ENCODE results near the gene PSMB11. TPM values are rescaled to one million over a fixed set of nuclear protein-coding genes. Genes with fewer than 3 reads are reported as not detected.

Gene PSMB11
- total and polyA plus RNA-seq, 7 donors, result 0.03 to 0.51 TPM; not detected in 5

DNA sequence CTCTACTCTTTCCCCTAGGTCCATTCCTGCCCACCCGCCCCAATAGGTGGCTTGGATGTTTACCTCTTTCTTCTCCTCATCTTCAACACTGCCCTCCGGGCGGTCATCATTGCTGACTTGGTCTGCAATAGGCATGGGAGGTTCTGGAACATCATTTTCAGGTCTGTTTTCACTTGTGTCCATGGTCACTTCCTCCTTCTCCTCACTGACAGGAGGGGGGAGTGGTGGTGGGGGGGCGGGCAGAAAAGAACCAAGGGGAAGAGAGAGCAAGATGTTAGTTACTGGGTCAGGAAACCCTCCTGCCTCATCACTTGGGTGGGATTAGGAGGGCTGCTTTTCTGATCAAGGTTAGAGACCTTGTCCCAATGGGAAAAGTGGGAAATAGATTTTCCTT lies 27.4 kb downstream of the PSMB11 start:
- H3K27me3 ChIP-seq (ENCODE audit: insufficient read depth in 3 of 3, low read length in 2 of 3), result no peaks in the 10 kb centered on the region
- peak overlapping the region; percentile 1 for H3K27ac ChIP-seq
- TF ChIP-seq, protein P1, sequence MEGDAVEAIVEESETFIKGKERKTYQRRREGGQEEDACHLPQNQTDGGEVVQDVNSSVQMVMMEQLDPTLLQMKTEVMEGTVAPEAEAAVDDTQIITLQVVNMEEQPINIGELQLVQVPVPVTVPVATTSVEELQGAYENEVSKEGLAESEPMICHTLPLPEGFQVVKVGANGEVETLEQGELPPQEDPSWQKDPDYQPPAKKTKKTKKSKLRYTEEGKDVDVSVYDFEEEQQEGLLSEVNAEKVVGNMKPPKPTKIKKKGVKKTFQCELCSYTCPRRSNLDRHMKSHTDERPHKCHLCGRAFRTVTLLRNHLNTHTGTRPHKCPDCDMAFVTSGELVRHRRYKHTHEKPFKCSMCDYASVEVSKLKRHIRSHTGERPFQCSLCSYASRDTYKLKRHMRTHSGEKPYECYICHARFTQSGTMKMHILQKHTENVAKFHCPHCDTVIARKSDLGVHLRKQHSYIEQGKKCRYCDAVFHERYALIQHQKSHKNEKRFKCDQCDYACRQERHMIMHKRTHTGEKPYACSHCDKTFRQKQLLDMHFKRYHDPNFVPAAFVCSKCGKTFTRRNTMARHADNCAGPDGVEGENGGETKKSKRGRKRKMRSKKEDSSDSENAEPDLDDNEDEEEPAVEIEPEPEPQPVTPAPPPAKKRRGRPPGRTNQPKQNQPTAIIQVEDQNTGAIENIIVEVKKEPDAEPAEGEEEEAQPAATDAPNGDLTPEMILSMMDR (IDR thresholded peaks at IDR 0.05), result no peak
- no peaks in the 10 kb centered on the region for H3K9me3 ChIP-seq
- H3K4me3 ChIP-seq, result no peak overlapping the region
- no peak for ATAC-seq
- intact Hi-C loops (cut with DNase I), result no loop called here
- H3K4me1 ChIP-seq, result peaks cover 39% of the 10 kb centered on the region
- 83 to 89% (median 86%) methylated on average over 3 to 4 of the region's 4 CpGs for WGBS, 3 donors
- H3K36me3 ChIP-seq (ENCODE audit: insufficient read depth in 1 of 2, low read depth in 1 of 2), result peaks cover 16 to 77% of the 10 kb centered on the region in 2 donors
- no peak for DNase-seq

DNA sequence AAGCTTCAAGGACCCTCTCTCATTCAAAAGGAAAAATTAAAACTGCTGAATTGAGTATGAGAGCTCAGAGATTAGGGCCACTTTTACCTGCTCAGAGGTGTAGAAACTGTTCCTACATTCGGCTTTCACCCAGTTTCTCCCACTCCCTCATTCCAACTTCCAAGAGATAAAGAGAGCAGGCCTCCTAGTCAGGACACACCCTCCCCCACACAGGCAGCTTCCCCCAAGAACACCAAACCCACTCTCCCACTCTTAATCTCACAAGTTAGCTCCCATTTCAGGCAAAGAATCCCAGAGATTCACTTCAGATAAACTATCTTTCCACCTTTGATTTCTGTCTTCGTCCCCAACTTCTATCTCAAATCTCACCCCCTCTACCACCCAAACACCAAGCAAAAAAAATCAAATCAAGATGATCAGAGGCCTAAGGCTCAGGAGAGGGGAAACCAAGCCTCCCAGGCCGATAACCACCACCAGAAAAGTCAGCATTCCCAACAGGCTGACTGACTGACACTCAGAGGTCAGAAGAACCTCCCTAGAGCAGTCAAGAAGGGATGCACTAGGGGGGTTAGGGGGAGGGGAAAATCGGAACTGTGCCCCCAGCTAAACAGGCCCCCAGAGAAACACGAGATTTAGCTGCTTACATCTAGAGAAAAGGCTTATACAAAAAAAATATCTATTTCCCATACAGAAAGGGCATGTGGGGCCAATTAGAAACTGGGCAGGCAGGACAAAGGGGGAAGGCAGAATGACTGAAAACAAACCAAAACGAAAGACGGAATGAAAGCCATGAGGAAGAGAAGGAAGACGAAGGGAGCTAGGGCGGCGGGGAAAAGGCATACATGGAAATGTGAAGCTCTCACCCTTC lies 28.5 kb downstream of the PSMB11 start:
- intact Hi-C loops (cut with DNase I), result no loop called here
- peak overlapping the region; percentile 83 for H3K27ac ChIP-seq
- no peaks in the 10 kb centered on the region for H3K9me3 ChIP-seq
- peaks cover 39% of the 10 kb centered on the region for H3K4me1 ChIP-seq
- no peak for DNase-seq
- H3K4me3 ChIP-seq, result peak overlapping the region; percentile 91
- ATAC-seq, result no peak
- TF ChIP-seq, protein P1 (IDR thresholded peaks at IDR 0.05), result no peak
- peaks cover 16 to 77% of the 10 kb centered on the region in 2 donors for H3K36me3 ChIP-seq (ENCODE audit: insufficient read depth in 1 of 2, low read depth in 1 of 2)
- 10 to 14% (median 12%) methylated on average over 10 of the region's 10 CpGs for WGBS, 3 donors
- no peaks in the 10 kb centered on the region for H3K27me3 ChIP-seq (ENCODE audit: insufficient read depth in 3 of 3, low read length in 2 of 3)

- ATAC-seq (peak; percentile 88 to 93 (median 91)), DNase-seq (peak; percentile 82 to 92)
- H3K27ac ChIP-seq, result peak overlapping the region; percentile 83
- no peaks in the 10 kb centered on the region for H3K27me3 ChIP-seq (ENCODE audit: insufficient read depth in 3 of 3, low read length in 2 of 3)
- intact Hi-C loops (cut with DNase I), result no loop called here
- WGBS, 3 donors, result 1% methylated on average over 14 of the region's 14 CpGs
- H3K4me1 ChIP-seq, result peaks cover 39% of the 10 kb centered on the region
- no peaks in the 10 kb centered on the region for H3K9me3 ChIP-seq
- peaks cover 20 to 77% of the 10 kb centered on the region in 2 donors for H3K36me3 ChIP-seq (ENCODE audit: insufficient read depth in 1 of 2, low read depth in 1 of 2)
- H3K4me3 ChIP-seq, result peak overlapping the region; percentile 91
- TF ChIP-seq, protein P1 (IDR thresholded peaks at IDR 0.05), result no peak
Observed at GRCh38 chr14:23071244-23071920, 29.4 kb downstream of the PSMB11 start.

DNA sequence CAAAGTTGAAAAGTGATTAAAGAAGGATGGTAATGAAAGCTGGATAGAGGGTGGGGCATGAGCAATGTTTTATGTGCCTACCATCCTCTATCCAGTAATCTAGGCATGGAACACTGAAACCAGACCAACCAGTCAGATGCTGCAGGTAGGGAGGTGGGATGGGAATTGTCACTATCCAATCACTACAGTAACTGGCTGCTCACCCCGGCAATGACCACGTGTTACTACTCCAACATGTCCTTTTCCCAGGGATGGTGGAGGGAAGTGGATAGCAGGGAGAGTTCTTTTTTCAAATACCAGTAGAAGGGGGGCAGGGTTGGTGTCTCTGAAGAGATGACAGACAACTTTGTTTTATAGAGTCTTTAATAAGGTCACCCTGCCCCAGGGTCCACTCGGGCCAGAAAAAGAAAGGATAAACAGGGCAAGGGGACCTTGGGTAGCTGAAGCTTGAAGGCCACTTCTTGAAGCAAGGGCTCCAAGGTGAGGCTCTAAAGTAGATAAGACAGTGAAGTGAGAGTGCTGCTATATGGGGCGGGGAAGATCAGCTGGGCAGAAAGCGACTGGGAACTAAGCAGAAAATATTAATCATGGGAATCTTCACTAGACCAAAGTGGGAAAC lies 30.0 kb downstream of the PSMB11 start:
- Histone ChIP-seq H3K36me3 (ENCODE audit: insufficient read depth in 1 of 2, low read depth in 1 of 2) (peaks cover 25 to 77% of the 10 kb centered on the region in 2 donors), H3K4me3 (peak overlapping the region; percentile 91), H3K27ac (peak overlapping the region; percentile 83), H3K27me3 (ENCODE audit: insufficient read depth in 3 of 3, low read length in 2 of 3) (no peaks in the 10 kb centered on the region), H3K9me3 (no peaks in the 10 kb centered on the region), H3K4me1 (peaks cover 40% of the 10 kb centered on the region)
- TF ChIP-seq, protein P1 (IDR thresholded peaks at IDR 0.05), result no peak
- intact Hi-C loops (cut with DNase I), result no loop called here
- ATAC-seq (peak in 3 of 4 donors; percentile 1 to 9 (median 8)), DNase-seq (no peak)
- 38 to 45% (median 42%) methylated on average over 5 of the region's 5 CpGs for WGBS, 3 donors
